Spleen (tissue), 11 donors: Measurements from ENCODE around the gene SAG. TPM values are rescaled to one million over a fixed set of nuclear protein-coding genes. Genes with fewer than 3 reads are reported as not detected.

Experiments
- DNase-seq: peaks from one replicate; pipeline ENCODE4 v3.0.0-alpha.2; 2020
- H3K27ac ChIP-seq, 8 donors: fragments of 200-600 bp; sonication (generic) in 7 of 8; 1 replicate in 4 of 8; 2 replicates in 4 of 8; pipeline versions ENCODE4 v1.5.0 to v1.8.0; 2016 to 2021; ENCODE audit warnings: inconsistent platforms in 4 of 8, mild to moderate bottlenecking in 4 of 8, moderate library complexity in 1 of 8
- H3K27me3 ChIP-seq, 7 donors: fragments of 200-600 bp; sonication (generic) in 6 of 7; replicated peaks in 1 of 7; 1 replicate in 4 of 7; 2 replicates in 3 of 7; pipeline versions ENCODE4 v1.5.0 to v1.8.0; 2016 to 2021; ENCODE audit warnings: inconsistent platforms in 3 of 7, mild to moderate bottlenecking in 1 of 7
- H3K36me3 ChIP-seq, 6 donors: fragments of 200-600 bp; sonication (generic) in 5 of 6; 1 replicate in 4 of 6; 2 replicates in 2 of 6; pipeline versions ENCODE4 v1.5.0 to v1.8.0; 2016 to 2021; ENCODE audit warnings: inconsistent platforms in 2 of 6
- H3K4me1 ChIP-seq, 6 donors: fragments of 200-600 bp; sonication (generic) in 5 of 6; 1 replicate in 3 of 6; 2 replicates in 3 of 6; pipeline versions ENCODE4 v1.5.0 to v1.8.0; 2016 to 2021; ENCODE audit warnings: inconsistent platforms in 3 of 6
- H3K4me3 ChIP-seq, 8 donors: fragments of 200-600 bp; sonication (generic) in 7 of 8; 1 replicate in 4 of 8; 2 replicates in 4 of 8; pipeline versions ENCODE4 v1.5.0 to v1.8.0; 2016 to 2021; ENCODE audit warnings: inconsistent platforms in 4 of 8, mild to moderate bottlenecking in 4 of 8, moderate library complexity in 2 of 8
- H3K9me3 ChIP-seq, 8 donors: fragments of 200-600 bp; sonication (generic) in 7 of 8; 1 replicate in 4 of 8; 2 replicates in 4 of 8; pipeline versions ENCODE4 v1.5.0 to v1.8.0; 2016 to 2021; ENCODE audit warnings: inconsistent platforms in 4 of 8
- CTCF ChIP-seq, 11 experiments: fragments of 200-600 bp in 7 of 11; fragments of 450-650 bp in 4 of 11; sonication (generic) in 4 of 11; IDR thresholded peaks in 8 of 11; conservative IDR thresholded peaks in 3 of 11; 1 replicate in 7 of 11; 2 replicates in 4 of 11; pipeline versions ENCODE4 v1.4.0 to v1.8.0; 2016 to 2021; ENCODE audit warnings: antibody characterized with exemption in 11 of 11, inconsistent platforms in 4 of 11, mild to moderate bottlenecking in 1 of 11
- POLR2A ChIP-seq, 3 donors: fragments of 450-650 bp; IDR thresholded peaks; one replicate each; pipeline ENCODE4 v1.5.1; 2017; ENCODE audit warnings: antibody characterized with exemption in 3 of 3, mild to moderate bottlenecking in 1 of 3
- POLR2AphosphoS5 ChIP-seq, 3 donors: sonication (generic); formaldehyde crosslinking; IDR thresholded peaks; one replicate each; pipeline ENCODE4 v1.5.1; 2017; ENCODE audit warnings: antibody characterized with exemption in 3 of 3
- WGBS, 5 donors: extraction: QIAGEN DNeasy Blood & Tissue Kit in 3 of 5; methylation state at CpG; one replicate each; pipeline versions ENCODE4 v1.1.5 to v1.1.7; 2013 to 2018; 5-methylcytosine and 5-hydroxymethylcytosine counted together
- intact Hi-C: fragments of 100-400 bp; cut with DNase I; formaldehyde crosslinking; loops from one replicate; pipeline ENCODE4 v1.15.0; 2023; ENCODE audit warnings: low total_unique reads
- polyA plus RNA-seq, 3 donors: library from polyadenylated mRNA; stranded (reverse); fragments of 200-250 nt; gene quantifications; one replicate each; pipeline ENCODE4 v1.2.1, GENCODE V29; 2013
- total RNA-seq, 7 donors: library from RNA; depleted of rRNA in 3 of 7; stranded (reverse); fragments of >200 nt in 3 of 7; fragmentation: NEBNext Ultra II Directional in 4 of 7; extraction: Animal tissue kit (Norgen Biotek cat#: 25700) in 4 of 7; gene quantifications; one replicate each; pipeline versions ENCODE4 v1.1.0 to v1.2.1, GENCODE V29; 2016 to 2021
- donor health status: healthy with polysubstance abuse.
- donor health status: DM: no; HTN: no; CAD: no; lungs with moderate emphysema.
- donor health status: DM: no; HTN: no; CAD: no.
- donor health status: Bipolar disorder and iron deficiency.
- donor health status: healthy.
- donor health status: DM: no; HTN: no; CAD: no.
- donor health status: DM: yes; HTN: yes; CAD: no.

SAG gene
- total and polyA plus RNA-seq, 10 donors = 0.09 to 0.20 TPM; not detected in 8

GRCh38 chr2:233343171-233343705, 35.6 kb downstream of the SAG start:
- H3K4me1 ChIP-seq = peaks cover 0 to 35% (median 11%) of the 10 kb centered on the region in 6 donors
- intact Hi-C loops = no loop called here
- TF ChIP-seq POLR2AphosphoS5 (IDR thresholded peaks at IDR 0.05) (no peak), POLR2A (IDR thresholded peaks at IDR 0.05) (no peak), CTCF (IDR thresholded peaks at IDR 0.05 in 8 of 11, conservative IDR thresholded peaks at IDR 0.05 in 3 of 11) (no peak)
- no peaks in the 10 kb centered on the region for H3K27me3 ChIP-seq
- no peak for DNase-seq
- 93 to 98% (median 93%) methylated on average over 15 of the region's 15 CpGs for WGBS, 5 donors
- no peaks in the 10 kb centered on the region for H3K36me3 ChIP-seq
- H3K27ac ChIP-seq = no peak overlapping the region
- H3K4me3 ChIP-seq = no peak overlapping the region
- H3K9me3 ChIP-seq = no peaks in the 10 kb centered on the region

- Histone ChIP-seq H3K9me3 (no peaks in the 10 kb centered on the region), H3K27ac (no peak overlapping the region), H3K4me1 (peaks cover 13 to 38% (median 25%) of the 10 kb centered on the region in 6 donors), H3K36me3 (no peaks in the 10 kb centered on the region), H3K27me3 (no peaks in the 10 kb centered on the region), H3K4me3 (no peak overlapping the region)
- no peak for DNase-seq
- TF ChIP-seq POLR2AphosphoS5 (IDR thresholded peaks at IDR 0.05) = no peak
- no peak for TF ChIP-seq CTCF (IDR thresholded peaks at IDR 0.05 in 8 of 11, conservative IDR thresholded peaks at IDR 0.05 in 3 of 11)
- 89 to 93% (median 89%) methylated on average over 12 of the region's 12 CpGs for WGBS, 5 donors
- intact Hi-C loops = no loop called here
Measured at GRCh38 chr2:233346376-233346775, 38.8 kb downstream of the SAG start.

- no peak for TF ChIP-seq POLR2AphosphoS5 (IDR thresholded peaks at IDR 0.05)
- no peak for TF ChIP-seq POLR2A (IDR thresholded peaks at IDR 0.05)
- no peak for TF ChIP-seq CTCF (IDR thresholded peaks at IDR 0.05 in 8 of 11, conservative IDR thresholded peaks at IDR 0.05 in 3 of 11)
- intact Hi-C loops = no loop called here
- WGBS, 5 donors = 73 to 82% (median 77%) methylated on average over 9 of the region's 9 CpGs
Measured at GRCh38 chr2:233346930-233347329, 39.3 kb downstream of the SAG start.

GRCh38 chr2:233349005-233349998, 41.7 kb downstream of the SAG start:
- Histone ChIP-seq H3K4me3 (peak overlapping the region in 1 of 8 donors; percentile 25), H3K27me3 (no peaks in the 10 kb centered on the region), H3K9me3 (no peaks in the 10 kb centered on the region), H3K4me1 (peaks cover 26 to 66% (median 46%) of the 10 kb centered on the region in 6 donors), H3K36me3 (no peaks in the 10 kb centered on the region), H3K27ac (peak overlapping the region in 6 of 8 donors; percentile 18 to 81 (median 66))
- DNase-seq = peak; percentile 94
- TF ChIP-seq POLR2A (IDR thresholded peaks at IDR 0.05) (no peak), CTCF (IDR thresholded peaks at IDR 0.05 in 8 of 11, conservative IDR thresholded peaks at IDR 0.05 in 3 of 11) (no peak), POLR2AphosphoS5 (IDR thresholded peaks at IDR 0.05) (peak; percentile 82 to 89 (median 89))
- whole genome bisulfite sequencing, 5 donors = 37 to 40% (median 40%) methylated on average over 13 to 15 of the region's 15 CpGs
- intact Hi-C loops = no loop called here

More at GRCh38 chr2:233346930-233347329, 39.3 kb downstream of the SAG start:
- H3K36me3 ChIP-seq = no peaks in the 10 kb centered on the region
- no peak overlapping the region for H3K27ac ChIP-seq
- no peak overlapping the region for H3K4me3 ChIP-seq
- no peak for DNase-seq
- H3K4me1 ChIP-seq = peaks cover 13 to 44% (median 27%) of the 10 kb centered on the region in 6 donors
- H3K9me3 ChIP-seq = no peaks in the 10 kb centered on the region
- H3K27me3 ChIP-seq = no peaks in the 10 kb centered on the region
